NCI-H1417 treated with DMSO at 0.1 percent for 48 hours (cell line): Measurements from ENCODE around the gene COL8A2.

ENCODE experiments used
- DNase-seq: peaks from one replicate; lab custom pipeline; 2025; lab: John Stamatoyannopoulos, UW

COL8A2 gene

DNA sequence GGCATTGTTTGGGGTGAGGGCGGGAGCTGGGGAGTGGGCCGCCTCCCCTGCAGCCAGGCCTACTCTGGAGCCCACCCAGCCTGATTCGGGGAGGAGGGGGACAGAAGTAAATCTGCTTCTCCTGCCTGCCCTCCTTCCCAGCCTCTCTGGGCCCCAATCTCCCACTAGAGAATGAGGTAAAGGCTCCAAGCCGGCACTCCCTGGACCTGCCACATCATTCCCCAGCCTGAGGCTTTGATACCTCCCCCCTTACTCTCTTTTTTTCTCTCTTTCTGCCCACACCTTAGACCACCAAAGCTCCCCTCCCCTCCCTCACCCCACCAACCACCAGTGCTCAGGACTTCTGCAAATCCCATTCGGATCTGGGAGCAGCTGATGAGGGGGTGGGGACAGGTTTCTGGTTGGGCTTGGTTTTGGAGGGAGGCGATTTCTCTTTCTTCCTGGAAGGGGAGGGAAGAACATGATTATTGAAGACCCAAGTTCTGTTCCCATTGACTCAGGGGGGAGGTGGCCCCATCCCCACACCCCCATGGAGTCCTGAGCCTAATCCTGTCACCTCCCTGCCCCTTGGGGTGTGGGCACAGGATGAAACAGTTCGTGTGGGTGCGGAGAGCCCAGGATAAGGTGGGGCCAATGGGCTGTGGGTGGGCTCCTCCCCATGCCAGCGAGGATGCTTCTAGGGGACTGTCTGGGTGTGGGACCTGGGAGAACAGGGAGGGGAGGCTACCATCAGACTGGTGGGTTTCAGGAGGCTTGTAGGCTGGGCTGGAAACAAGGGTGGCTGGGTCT lies 32.3 kb upstream of the COL8A2 start:
- no peak for DNase-seq

DNA sequence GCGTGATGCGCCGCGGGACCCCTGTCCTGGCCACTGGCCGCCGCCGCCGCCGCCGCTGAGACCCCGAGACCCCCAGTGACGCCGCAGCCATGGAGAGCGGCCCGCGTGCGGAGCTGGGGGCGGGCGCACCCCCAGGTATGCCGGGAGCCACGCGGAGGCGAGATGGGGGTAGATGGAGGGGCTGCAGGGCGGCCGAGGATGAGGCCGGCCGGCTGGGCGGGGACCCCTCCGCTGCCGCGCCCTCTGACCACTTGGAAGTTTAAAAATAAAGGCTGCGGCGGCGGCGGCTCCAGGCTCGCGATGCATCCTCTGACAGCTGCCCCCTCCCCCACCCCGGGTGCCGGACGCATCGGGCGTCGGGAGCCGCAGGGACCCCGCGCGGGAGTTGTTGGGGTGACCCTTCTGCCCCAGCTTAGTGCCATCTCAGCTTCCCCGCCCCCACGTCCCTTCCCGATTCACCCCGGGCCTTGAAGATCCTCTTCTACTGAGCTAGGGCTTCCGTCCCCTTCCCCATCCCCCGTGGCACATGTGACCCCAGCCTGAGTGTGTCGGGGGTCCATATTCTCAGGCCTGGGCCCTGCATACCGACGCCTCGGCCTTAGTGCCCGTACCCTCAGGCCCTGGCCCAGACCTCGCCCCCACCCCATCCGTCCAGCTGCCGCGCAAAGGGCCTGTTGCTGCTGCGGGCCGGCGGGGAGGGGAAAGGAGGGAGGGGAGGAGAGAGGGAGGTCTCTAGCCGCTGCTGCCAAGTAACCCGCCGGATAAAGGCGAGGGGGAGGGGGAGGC lies 31.5 kb upstream of the COL8A2 start:
- no peak for DNase-seq

DNA sequence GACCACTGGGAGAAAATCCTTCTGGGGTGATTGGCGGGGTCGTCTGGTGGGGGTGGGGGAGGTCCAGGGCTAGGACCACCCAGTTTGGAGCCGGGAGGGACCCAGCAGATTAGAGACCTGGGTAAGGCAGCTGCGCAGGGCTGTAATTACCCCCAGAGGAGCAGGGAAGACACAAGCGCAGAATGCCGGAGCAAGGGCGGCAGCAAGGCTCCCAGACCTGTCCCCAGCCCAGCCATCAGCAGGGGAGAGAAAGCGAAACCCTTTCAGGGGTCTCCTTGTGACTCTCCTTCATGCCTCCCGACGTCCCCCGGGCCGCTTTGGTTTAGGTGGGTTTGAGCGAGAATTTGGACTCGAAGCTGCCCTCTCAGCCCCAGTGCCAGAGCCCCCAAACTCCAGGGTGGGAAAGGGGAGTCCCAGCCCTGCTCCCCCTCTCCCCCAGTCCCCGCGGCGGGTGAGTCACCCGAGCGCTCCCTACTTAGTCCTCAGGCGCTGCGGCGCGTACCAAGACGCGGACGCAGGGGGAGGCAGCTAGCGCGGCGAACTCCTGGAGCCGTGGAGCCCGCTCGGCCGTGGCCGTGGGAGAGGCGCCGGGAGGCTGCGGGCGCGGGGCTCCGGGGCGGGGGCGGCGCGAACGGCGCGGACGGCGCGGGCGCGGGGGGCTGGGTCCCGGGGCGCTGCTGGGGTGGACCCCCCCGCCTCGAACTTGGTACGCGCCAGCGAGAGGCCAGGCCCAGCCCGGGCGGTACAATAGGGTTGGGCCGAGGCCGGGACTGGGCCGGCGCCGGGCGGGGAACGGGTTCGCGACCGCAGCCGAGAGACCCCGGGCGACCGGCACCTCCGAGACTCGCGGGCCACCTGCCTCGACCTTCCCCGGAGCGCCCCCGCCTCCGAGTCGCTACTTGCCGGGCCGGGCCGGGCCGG lies 30.6 kb upstream of the COL8A2 start, which contains the start of gene MAP7D1:
TSS of gene MAP7D1 (plus strand) at position 753 of the 921 bp plus-strand sequence. CDS start 258 bp downstream, outside the sequence.
- DNase-seq = peak; percentile 19

DNA sequence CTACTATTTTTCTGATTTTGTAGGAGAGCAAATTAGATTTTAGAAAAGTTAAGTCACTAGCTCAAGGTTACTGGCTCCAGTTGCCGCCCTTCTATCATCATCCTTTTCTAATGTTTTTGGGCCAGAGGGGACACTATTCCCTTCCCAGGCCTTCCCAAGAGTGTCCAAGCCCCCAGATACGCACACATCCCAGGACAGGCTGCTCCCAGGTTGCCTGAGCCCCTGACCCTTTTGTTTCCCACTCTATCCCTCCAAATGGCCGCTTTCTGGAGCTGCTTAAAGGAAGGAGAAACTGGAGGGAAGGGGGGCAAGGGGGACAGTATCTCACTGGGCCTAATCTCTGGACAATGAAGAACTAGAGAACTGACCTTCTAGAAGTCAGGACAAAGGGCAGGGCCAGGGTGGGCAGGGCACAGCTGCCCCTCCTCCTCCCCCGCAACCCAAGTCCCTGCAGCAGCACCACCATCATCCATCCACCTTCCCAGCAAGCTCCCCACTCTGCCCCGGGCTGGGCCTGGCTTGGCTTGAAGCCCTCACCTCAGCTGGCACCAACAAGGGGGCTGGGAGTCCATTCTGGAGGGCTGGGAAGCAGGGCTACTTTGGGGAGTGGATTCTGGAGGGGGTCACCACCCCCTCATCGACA lies 29.9 kb upstream of the COL8A2 start:
- DNase-seq = no peak

DNA sequence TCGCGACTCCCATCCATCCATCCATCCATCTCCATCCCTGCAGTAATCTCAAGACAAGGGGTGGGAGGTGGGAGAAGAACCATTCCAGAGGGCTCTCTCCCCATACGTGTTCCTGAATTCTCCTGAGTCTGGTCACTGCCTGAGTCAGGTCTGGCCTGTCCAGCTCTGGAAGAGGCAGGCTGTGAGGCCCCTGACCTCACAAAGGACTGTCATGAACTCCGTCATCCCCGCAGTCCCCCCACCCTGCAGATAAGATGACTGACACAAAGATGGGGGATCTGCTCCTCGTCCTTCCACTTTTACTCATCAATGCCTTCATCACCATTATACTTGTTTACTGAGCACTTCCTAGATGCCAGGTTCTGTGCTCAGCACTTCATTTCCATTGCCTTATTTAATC lies 29.3 kb upstream of the COL8A2 start:
- no peak for DNase-seq

DNA sequence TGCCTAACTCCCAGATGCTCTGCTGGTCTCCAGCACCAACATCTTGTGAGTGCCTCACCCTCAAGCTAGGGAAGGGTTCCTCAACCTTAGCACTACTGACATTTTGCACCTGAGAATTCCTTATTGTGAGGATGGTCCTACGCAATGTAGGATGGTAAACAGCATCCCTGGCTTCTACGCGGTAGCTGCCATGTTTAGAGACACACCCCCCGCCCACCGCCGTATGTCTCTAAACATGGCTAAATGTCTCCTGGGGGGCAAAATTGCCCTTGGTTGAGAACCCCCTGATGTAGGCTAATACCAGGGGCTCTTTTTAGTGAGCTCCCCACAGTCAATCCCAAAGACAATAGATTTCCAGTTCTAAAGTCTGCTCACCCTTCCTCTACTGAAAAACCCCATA lies 28.5 kb upstream of the COL8A2 start:
- DNase-seq = no peak

DNA sequence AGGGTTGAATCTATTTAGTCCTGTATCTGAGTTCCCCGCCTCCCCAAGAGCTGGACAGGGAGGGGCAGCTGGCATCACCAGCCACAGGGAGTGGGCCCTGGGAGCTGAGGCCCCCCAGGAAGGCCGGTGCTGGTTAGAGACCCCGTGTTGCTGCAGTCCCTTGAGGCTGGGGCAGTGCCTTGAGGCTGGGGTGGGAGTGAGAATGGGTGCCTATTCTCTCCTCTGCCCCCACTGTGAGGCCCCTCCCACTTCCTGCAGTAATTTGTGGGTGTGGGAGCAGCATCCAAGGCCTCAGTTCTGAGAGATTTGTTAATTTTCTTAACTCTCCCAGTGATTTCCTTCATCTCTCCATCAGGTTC lies 26.8 kb upstream of the COL8A2 start:
- DNase-seq = no peak

DNA sequence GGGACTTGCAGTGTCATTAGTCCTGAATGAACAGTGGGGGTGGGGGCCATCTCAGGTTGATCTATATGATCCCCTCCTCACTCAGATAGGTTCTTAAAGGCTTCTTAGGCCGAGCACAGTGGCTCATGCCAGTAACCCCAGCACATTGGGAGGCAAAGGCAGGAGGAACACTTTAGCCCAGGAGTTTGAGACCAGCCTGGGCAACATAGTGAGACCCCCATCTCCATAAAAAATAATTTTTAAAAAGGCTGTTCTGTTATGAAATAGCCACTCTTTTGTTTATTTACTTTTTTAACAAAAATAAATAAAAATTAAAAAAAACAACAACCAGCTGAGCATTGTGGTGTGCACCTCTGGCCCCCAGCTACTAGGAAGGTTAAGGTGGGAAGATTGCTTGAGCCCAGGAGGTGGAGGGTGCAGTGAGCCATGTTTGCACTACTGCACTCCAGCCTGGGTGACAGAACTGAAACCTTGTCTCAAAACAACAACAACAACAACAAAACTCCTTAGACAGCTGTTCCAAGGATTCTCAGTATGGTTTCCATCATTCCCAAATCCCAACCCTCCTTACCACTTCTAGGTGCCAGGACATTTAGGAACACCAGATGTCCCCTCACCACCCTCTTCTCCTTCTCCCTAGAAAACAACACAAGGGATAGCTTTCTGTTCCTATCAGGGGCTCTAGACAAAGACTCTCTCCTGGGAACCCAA lies 26.3 kb upstream of the COL8A2 start:
- DNase-seq = no peak

DNA sequence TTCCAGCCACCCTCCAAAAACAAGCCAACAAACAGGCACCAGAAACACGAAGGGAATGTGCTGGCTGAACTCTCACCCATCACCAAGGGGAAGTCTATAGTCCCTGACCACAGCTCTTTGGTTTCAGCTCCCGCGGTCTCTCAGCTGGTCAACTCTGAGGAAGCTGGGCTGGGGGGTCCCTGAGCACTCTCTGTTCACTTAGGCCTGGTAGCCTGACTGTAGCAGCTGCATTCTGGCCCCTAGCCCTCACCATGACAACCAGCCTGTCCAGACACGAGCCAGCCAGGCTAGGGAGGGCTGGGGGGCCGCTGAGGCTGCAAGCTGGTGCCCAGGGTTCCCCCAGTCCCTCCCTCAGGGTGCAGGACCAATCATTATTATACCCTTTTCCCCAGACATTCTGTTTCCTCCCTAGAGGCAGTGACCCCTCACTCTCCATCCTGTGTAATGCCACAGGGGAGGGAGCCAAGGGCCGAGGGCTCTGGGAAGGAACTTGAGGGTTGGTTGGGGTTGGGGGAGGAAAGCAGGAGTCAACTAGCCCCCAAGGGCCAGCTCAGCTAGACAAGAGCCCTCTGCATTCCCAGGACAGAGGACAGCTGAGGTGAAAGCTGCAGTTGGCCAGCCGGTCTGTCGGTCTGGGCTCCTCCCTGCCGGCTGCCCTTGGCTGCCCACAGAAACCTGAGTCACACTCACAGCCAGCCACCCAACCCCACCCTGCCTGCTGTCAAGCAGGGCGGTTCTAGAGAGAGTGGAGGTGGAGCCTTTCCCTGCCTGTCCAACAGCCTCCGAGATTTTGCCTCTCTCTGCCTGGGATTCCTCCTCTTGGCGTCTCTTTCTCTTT lies 25.5 kb upstream of the COL8A2 start:
- DNase-seq = no peak

DNA sequence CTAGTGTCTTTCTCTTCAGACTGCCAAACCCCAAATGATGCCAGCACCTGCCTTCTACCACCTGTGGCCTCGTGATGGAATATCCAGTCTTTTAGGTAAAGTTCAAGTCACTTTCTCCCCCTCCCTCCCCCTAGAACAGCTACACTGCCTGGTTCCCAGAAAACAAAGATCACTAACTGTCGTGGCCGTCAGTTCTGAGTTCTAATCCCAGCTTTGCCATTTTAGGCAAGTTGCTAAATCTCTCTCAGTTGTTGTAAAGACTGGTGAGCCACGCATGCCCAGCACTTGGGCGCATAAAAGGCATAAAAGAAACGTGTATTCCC lies 24.9 kb upstream of the COL8A2 start:
- DNase-seq = no peak

DNA sequence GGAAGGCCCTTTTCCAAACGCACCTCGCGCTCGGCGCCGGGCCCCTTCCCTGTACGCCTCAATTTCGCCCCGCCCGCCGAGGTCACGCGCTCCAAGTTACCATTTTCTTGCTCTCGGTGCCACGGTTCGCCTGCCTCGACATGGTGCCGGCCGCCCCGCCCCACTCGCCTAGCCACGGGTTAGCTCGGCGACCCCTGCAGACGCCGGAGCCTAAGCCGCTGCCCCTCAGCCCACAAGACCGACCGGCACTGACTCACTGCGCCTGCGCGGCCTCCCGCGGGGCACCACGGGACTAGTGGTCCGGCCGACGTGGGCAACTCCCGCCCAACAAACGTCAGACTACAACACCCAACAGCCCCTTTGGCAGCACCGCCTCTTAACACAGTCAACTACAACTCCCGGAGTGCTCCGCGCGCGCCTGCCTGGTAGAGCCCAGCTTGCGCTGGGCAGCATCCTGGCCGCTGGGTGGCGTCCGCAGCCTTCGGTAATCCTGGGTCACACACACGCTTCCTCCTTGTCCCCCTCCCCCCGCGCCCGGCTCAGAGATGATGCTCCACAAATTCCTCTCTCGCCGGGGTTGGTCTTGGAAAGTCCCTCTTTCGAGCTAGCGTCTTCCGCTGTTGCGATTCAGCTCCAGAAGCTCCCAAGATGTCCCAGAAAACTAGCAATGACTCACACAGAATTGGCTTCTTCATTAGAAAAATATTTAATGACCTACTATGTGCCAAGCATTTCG lies 24.4 kb upstream of the COL8A2 start, which contains the start of gene TRAPPC3:
TSS of gene TRAPPC3 (minus strand) at position 250 of the 736 bp plus-strand sequence. CDS start at position 142, 108 bp downstream.
- peak; percentile 95 for DNase-seq

DNA sequence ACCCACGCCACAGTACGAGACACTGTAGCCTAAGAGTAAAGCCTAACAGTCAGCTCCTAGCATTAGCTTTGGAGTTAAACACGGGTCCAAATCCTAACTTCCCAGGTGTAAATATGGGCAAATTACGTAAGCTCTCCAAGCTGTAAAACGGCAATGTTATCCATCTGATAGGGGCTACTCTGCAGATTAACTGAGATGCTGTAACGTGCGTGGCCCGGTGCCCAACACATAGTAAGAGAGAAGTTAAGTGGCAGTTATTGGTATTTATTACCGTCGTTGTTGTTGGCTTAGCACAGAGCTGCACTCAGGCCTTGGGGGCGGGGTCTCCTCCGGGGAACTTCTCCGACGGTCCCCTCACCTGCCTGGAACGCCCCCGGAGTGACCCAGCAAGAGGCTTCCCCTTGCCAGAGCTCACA lies 23.8 kb upstream of the COL8A2 start:
- DNase-seq = no peak

DNA sequence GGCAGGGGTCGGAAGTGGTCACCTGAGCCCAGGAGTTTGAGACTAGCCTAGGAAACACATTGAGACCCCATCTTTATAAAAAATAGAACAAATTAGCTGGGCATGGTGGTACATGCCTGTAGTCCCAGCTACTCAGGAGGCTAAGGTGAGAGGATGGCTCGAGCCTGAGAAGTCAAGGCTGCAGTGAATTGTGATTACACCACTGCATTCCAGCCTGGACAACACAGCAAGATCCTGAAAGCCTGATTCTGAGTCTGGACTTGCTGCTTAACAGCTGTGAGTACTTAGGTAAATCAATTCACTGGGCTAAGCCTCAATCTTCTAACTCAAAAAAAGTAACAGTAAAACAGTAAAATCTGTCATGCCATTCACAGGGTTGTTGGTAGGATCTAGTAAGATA lies 19.4 kb upstream of the COL8A2 start:
- no peak for DNase-seq

DNA sequence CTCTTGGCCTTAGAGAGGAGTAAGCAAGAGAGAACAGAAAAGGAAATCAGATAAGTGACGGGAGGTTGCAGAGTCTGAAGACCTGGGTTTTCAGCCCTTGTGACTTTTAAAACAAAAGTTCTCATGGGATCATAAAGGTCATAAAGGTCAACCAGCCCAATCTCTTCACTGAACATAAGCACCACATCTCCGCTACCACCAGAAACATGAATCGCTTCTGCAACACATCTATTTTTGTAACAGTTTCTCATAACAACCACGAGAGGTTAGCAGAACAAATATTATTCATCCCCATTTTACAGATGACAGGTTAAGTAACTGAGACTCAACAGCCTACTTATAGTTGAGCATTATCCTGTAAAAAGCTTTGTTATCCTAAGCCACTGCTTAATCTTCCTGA lies 18.4 kb upstream of the COL8A2 start:
- no peak for DNase-seq

DNA sequence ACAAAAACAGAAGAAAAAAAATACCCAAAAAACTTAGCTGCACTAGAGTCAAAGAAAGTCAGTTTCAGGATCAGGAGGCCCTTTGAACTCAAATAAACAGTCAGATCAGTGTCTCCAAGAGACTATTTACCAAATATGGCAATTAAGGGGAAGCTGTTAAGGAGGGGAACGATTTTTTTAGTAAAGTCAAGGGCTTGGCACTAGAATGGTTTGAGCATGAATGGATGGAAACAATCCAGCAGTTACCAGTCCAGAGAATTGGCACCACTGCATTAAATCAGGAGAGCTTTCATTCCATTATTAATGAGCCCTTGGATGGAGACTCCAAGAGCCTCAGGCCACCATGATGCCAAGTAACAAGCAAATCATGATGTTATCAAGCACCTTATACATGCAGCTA lies 17.1 kb upstream of the COL8A2 start:
- no peak for DNase-seq

DNA sequence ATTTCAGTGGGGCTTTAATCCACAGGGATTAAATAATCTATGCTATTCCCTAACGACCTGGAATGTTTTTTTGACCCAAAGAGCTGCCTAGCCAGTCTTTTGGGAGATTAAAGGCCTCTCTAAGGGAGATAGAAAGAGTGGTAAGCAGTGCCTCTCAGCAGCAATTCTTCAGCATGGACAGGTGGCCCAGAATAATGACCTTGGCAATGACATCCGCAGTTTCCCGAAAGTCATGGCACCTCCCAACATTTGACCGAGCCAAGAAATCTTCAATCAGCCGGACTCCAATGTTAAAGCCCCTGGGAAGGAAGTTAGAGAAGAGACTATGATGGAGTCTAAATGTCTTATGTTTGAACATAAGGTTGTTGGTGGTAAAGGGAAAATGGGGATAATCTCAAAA lies 14.5 kb upstream of the COL8A2 start:
- DNase-seq = no peak

DNA sequence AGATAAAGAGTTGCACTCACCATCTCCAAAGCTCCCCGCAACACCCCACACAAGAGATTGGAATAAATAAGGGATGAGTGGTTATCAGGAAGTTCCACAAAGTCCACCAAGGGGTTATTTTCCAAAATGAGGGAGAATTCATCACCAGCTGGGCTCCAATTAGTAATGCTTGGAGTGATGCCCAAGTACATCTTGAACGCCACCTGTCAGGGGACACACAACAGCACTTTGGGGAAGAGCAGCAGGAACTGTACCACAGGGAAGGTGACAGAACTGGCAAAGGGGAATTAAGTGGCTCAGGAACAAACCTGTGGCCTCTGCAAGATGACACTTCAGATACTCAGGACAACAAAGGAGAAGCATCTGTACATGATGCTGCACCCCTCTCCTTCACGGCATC lies 12.8 kb upstream of the COL8A2 start:
- DNase-seq = no peak

DNA sequence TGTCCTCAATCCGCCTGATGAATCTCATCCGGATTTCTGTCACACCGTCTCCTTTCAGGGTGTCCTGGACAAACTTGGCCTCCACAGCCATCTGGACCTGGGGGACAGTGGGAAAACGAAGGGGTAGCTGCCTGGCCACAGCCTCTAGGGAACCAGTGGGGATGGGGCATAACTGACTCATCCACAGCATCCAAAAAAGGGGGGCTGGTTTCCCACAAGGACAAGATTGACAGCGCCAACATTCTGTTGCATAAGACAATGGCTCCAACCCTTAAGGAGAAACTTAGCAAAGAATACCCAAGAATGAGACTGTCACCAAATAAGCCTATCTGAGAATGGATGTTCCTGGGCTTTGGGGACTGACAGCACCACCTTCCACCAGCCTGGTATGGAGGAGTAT lies 12.2 kb upstream of the COL8A2 start:
- no peak for DNase-seq

DNA sequence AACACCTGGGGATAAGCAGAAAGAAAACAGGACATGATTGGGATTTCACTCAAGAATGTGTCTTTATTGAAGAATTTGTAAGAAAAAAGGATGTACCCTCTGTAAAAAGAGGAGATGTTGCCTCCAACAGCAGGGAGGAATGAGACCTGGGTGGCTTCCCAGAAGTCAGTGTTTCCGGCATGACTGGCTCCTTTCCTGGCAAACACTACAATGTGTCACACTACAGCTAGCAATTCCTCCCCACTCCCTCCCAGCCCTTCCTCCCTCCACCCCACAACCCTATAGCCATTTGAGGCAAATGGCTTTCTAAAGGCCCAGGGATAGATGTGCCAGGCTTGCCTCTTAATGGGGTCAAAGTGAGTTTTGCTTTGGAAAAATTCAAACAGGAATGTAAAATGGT lies 11.5 kb upstream of the COL8A2 start:
- no peak for DNase-seq

DNA sequence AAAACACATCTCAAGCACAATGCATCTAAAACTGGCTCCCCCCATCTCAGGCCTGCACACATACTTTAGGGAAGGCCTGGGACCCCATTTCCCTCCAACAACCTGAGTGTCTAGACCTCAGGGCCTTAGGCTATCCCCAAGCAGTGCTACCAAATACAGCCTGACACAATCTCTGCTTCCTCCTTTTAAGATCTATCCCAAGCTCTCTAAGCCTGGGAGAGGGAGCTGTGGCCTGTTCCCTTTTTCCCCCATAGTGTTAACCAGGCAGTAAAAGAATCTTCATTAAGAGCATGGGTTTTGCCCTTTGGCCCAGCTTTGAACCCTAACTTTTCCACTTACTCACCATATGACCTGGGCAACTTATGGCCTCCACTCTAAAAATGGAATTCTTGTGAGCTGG lies 10.8 kb upstream of the COL8A2 start:
- DNase-seq = no peak
